ENCODE results near the gene PGAM2. TPM values are rescaled to one million over a fixed set of nuclear protein-coding genes. Genes with fewer than 3 reads are reported as not detected.
"Not testable (repeated sequence)": the region's sequence is repeated elsewhere in the genome, so short reads cannot be mapped to it uniquely, and the experiment has no call there.

PGAM2 gene
- total RNA-seq, 1 donor from 2014 or later, result 0.62 TPM

DNA sequence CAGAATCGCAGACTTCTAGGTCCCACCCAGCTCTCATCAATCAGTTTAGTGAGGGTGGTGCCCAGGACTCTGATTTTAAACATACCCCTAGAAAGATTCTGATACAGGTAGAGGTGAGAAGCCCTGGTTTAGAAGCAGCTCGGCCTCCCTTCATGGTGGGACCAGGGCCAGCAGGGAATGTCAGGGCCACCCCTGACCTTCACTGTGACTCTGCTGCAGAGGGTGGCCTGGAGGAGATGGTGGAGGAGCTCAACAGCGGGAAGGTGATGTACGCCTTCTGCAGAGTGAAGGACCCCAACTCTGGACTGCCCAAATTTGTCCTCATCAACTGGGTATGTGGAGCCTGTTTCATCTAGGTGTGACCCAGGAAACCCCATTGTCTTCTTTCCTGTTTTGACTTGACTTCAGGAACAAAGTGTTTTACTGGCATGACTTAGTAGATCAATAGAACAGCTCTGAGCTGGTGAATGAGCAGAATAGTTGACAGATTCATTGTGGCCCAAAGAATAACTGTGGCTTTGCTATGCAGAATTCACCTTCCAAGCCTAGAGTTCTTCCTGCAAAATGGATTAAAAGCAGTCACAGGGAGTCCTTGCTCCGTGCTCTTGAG is 13.7 kb downstream of the PGAM2 start:
- peak; percentile 24 for DNase-seq (ENCODE audit: low spot score)

DNA sequence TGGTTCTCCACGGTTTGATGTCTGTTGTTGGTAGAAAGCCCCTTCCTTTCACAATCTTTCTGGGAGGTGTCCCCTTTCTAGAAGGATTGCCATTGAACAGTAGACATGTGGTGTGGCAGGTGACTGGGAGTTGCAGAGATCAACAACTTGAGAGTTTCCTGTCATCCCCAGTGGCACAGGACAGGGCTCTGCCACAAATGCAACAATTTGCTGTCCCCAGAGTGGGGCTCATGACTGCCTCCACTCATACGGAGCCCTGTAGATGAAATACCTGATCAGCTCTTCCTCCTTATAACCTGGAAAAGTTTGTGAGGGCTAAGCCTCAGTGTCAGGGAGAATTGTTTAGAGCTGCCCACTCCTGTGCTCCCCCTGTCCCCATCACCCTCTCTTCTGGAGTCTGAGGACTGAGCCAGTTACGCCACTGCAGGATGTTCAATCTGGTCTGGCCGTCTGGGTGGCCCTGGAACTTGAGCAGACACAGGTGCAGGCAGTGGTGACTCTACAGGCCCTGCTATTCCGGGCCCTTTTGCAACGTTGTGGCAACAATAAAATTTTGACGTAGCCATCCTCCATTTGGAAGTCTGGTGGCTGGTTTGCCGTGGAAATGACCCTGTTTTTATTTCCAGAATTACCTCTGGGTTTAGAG is 14.3 kb downstream of the PGAM2 start:
- DNase-seq (ENCODE audit: low spot score), result peak; percentile 23

GRCh38 chr7:44050121-44050914 is 15.0 kb downstream of the PGAM2 start:
- DNase-seq (ENCODE audit: low spot score), result peak; percentile 32

GRCh38 chr7:44048031-44048795 is 17.2 kb downstream of the PGAM2 start:
- DNase-seq (ENCODE audit: low spot score), result peak; percentile 37

DNA sequence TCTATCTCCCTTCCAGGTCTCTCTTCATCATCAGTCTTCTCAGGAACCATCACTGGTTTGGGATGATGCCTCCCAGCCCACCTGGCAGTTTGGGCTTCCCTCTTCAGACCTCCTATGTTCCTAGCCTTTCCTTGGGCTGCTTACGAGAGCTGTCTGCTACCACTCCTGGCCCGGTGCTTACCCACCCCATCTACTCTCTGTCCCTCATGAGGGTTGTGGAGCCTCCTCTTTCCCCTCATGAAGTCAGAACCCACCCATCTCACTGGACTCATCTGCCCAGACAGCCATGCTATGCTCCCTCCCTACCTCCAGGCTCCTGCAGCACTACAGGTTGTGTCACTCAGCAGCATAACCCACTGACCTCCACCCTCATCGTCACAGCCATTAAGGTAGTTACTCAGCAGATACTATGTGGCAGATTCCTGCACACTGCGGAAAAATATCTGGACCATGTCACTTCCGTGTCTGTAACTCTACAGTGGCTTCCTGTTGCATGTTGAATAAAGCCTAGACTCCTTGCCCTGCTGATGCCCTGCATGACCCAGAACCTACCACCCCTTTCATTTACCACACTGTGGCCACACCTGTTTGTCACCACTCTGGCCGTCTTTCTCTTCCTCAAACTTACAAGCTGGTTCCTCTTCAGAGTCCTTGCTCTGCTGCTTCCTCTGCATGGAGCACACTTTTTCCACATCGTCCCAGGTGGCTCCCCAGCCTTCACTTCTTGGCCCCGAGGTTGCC is 18.9 kb downstream of the PGAM2 start:
- DNase-seq (ENCODE audit: low spot score), result peak; percentile 41

DNA sequence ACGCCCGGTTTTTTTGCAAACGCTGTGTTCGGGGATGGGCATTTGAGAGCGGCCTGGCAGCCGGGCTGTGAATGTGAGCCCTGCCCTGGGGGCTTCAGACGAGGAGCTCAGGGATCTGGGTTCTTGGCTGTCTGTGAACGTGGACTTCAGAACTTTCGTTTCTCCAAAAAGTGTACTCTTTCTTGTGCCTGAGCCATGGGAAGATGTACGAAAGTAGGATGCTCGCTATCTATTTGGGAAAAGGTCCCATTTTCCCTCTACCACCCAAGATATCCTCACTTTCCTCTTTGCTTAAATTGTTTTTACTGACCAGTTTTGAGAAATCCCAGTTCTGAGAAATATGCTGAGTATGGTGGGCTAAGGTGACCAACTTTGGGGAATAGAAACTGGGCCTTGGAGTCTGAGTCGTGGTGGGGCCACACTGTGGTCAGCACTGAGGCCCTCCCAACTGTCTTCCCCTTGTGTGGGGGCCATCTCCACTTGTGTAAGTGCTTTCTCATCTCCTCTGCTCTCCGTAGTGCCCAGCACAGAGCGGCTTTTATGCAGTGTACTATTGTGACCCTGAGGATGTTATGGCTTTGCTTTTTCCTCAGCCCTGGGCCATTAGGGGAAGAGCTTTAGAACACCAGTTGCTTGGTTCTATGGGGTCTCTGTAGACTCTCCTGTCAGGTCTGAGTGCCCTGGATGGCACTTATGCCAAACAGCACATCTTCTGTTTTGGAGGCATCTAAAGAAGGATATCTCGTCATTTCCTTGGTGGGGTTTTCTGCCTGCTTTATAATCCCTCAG is 19.9 kb downstream of the PGAM2 start:
- DNase-seq (ENCODE audit: low spot score), result peak; percentile 35

- peak; percentile 96 for DNase-seq (ENCODE audit: low spot score)
Measured at GRCh38 chr7:44044315-44045225, 20.8 kb downstream of the PGAM2 start, which contains the start of gene DBNL. Gene DBNL (plus strand): TSS chr7:44044702. CDS start chr7:44044738, 36 bp downstream.

- peak; percentile 40 for DNase-seq (ENCODE audit: low spot score)
Measured at GRCh38 chr7:44043902-44044301, 21.5 kb downstream of the PGAM2 start.

- no peak for DNase-seq (ENCODE audit: low spot score)
Measured at GRCh38 chr7:44042221-44042620, 23.1 kb downstream of the PGAM2 start.

DNA sequence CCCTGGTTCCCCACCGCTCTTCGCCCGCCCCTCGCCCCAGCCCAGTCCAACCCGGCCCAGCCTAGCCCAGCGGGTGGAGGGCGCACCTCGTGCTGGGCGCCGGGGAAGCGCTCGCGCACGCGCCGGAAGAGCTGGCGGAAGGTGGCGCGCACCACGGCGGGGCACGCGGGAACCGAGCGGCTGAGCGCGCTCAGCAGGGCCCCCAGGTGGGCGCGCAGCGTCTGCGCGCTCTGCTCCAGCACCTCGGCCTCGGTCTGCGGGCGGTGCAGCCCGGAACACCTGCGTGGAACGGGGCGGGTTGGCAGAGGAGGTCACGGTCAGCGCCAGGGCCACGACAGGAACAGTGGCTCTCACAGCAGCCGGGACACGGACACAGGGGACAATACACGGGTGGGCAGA is 24.9 kb downstream of the PGAM2 start:
- DNase-seq (ENCODE audit: low spot score), result peak; percentile 43

- peak; percentile 35 for DNase-seq (ENCODE audit: low spot score)
Measured at GRCh38 chr7:44039800-44040492, 25.4 kb downstream of the PGAM2 start.

GRCh38 chr7:44038961-44039558 is 26.3 kb downstream of the PGAM2 start:
- peak; percentile 93 for DNase-seq (ENCODE audit: low spot score)

DNA sequence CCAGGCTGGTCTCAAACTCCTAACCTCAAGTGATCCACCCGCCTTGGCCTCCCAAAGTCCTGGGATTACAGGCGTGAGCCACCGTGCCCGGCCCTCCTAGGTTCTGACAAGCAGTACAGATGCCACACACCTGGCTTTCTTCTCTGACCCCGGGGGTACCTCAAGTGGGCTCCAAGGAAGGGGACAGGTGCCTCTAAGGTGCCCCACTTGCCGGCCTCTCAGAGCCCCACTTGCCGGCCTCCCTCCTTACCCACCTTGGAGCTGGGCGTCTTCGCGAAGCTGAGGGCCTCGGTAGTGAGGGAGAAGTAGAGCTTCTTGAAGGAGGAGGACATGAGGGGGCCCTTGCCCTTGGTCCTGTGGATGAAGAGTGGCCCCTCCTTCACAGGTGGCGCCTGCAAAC is 26.8 kb downstream of the PGAM2 start:
- DNase-seq (ENCODE audit: low spot score), result peak; percentile 23

DNA sequence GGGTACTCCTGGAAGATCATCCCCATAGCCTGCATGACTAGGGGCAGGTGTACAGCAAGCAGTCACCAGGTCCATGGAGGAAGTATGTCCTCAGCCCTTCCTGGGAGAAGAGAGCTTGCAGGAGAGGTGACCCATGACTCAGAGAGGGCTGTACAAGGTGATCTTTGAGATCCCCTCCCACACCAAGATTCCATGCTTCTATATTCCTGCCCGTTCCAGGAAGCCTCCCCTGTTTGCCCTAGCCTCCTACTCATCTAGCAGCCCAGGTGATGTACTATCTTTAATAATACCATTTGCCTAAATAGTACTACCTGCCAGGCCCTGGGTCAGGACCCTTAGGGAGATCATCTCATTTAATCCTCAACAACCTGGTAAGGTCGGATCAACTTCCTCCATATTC is 27.4 kb downstream of the PGAM2 start:
- not testable (repeated sequence) for DNase-seq (ENCODE audit: low spot score)

GRCh38 chr7:44036364-44036763 is 29.0 kb downstream of the PGAM2 start:
- not testable (repeated sequence) for DNase-seq (ENCODE audit: low spot score)

- peak; percentile 29 for DNase-seq (ENCODE audit: low spot score)
Measured at GRCh38 chr7:44033971-44034844, 31.2 kb downstream of the PGAM2 start.

DNA sequence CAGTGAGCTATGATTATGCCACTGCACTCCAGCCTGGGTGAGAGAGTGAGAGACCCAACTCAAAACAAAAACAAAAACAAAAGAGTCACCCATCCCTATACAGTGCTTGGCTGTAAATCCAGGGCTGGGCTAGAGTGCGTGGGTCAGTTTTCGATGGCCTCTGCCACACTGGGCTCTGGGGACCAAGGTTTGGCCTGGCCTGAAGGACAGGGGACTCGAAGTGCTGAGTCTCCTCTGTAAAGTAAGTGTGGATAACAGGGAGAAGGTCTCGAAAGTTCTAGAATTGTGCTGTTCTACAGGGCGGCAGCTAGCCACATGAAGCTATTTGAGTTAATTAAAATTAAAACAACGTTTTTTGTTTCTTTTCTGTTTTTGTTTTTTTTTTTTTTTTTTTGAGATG is 33.3 kb downstream of the PGAM2 start:
- DNase-seq (ENCODE audit: low spot score), result peak; percentile 18

Data from ureter (tissue), 1 donor.